ENCODE measurements around the gene OGFR. TPM values are rescaled to one million over a fixed set of nuclear protein-coding genes. Genes with fewer than 3 reads are reported as not detected.

OGFR gene
- total RNA-seq, 1 experiment from 2014 or later = 31.0 TPM

DNA sequence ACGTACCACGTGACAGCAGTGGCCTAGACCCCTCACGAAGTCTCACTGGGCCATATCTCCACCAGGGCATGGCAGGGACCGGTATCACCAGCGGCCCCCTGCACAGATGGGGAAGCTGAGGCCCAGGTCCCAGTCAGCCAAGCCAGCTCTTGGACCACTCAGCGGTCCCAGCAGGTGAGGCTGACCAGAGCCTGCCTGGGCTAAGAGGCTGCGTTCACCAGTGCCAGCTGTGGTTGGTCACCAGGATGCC is 11.0 kb upstream of the OGFR start:
- ChIA-PET POLR2A (interaction anchor here (0.7 to 4.2 kb wide), 20 partner anchors 12 to 727 kb away, joined by 3 to 44 read pairs (median 6); partner anchors contain the start of genes DIDO1, GID8, OGFR and RPS21), CTCF (interaction anchor here (1.0 to 7.8 kb wide), 5 partner anchors 14 to 403 kb away, joined by 3 to 85 read pairs (median 5); no protein-coding TSS in a partner anchor)
- BruUV-seq (replicated peaks) = no TSS peak
- TF ChIP-seq CTCF (IDR thresholded peaks at IDR 0.05; ENCODE audit: unreplicated experiment) = no peak
- intact Hi-C loops (cut with micrococcal nuclease) = loop anchor here (2.0 kb wide), 1 partner anchor 491 kb away; the partner anchor contains the start of gene ADRM1
- Mint-ChIP-seq H3K36me3 (ENCODE audit: insufficient read depth, unreplicated experiment) (peaks cover 6% of the 10 kb centered on the region), H3K27ac (ENCODE audit: low read depth, unreplicated experiment) (peak overlapping the region; percentile 87), H3K9me3 (ENCODE audit: unreplicated experiment) (no peaks in the 10 kb centered on the region), H3K4me3 (ENCODE audit: unreplicated experiment) (peak overlapping the region; percentile 76), H3K27me3 (ENCODE audit: insufficient read depth, unreplicated experiment) (no peaks in the 10 kb centered on the region), H3K4me1 (ENCODE audit: insufficient read depth, unreplicated experiment) (peaks cover 17% of the 10 kb centered on the region)
- no peak for DNase-seq (ENCODE audit: unreplicated experiment)

DNA sequence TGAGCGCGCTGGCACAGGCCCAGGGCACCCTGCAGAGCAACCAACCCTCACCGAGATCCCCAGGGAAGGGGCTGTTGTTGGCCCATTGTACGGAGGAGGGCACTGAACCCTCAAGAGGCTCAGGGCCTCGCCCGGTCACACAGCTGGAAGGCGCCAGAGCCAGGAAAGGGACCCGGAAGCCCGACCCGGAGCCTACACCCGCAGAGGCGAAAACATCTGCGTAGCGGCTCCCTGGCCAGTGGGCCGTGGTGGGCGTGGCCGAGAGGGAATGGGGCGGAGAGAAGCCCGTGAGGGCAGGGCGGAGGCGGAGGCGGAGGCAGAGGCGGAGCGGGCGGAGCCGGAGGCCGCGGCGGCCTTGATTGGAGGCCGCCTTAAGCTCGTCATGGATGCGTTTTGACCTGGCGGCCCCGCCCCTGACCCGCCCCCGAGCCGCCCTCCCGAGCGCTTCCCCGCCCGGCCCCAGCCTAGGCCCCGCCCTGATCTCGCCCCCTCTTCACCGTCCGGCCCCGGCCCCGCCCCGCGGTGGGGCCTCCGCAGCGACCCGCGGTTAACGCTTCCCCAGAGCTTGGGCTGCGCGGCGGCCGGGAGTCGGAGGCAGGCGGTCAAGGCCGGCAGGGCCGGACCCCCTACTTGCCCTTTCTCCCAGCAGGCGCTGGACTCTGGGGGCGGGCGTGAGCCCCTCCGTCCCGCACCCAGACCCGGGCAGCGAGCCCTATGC is 10.5 kb upstream of the OGFR start:
- Mint-ChIP-seq H3K4me3 (ENCODE audit: unreplicated experiment) (peak overlapping the region; percentile 76), H3K4me1 (ENCODE audit: insufficient read depth, unreplicated experiment) (peaks cover 17% of the 10 kb centered on the region), H3K9me3 (ENCODE audit: unreplicated experiment) (no peaks in the 10 kb centered on the region), H3K36me3 (ENCODE audit: insufficient read depth, unreplicated experiment) (peaks cover 11% of the 10 kb centered on the region), H3K27me3 (ENCODE audit: insufficient read depth, unreplicated experiment) (no peaks in the 10 kb centered on the region), H3K27ac (ENCODE audit: low read depth, unreplicated experiment) (peak overlapping the region; percentile 87)
- intact Hi-C loops (cut with micrococcal nuclease) = loop anchor here (2.0 kb wide), 1 partner anchor 491 kb away; the partner anchor contains the start of gene ADRM1
- ChIA-PET POLR2A (interaction anchor here (0.7 to 4.2 kb wide), 33 partner anchors 11 to 728 kb away, joined by 3 to 44 read pairs (median 5); partner anchors contain the start of genes DIDO1, GID8, OGFR and RPS21), CTCF (interaction anchor here (0.6 to 7.8 kb wide), 10 partner anchors 10 to 479 kb away, joined by 3 to 85 read pairs (median 4); no protein-coding TSS in a partner anchor)
- peak; percentile 94 for DNase-seq (ENCODE audit: unreplicated experiment)
- TF ChIP-seq CTCF (IDR thresholded peaks at IDR 0.05; ENCODE audit: unreplicated experiment) = no peak
- BruUV-seq (replicated peaks) = no TSS peak

GRCh38 chr20:62795023-62795761 is 9.4 kb upstream of the OGFR start:
- Mint-ChIP-seq H3K27me3 (ENCODE audit: insufficient read depth, unreplicated experiment) (no peaks in the 10 kb centered on the region), H3K36me3 (ENCODE audit: insufficient read depth, unreplicated experiment) (peaks cover 17% of the 10 kb centered on the region), H3K4me1 (ENCODE audit: insufficient read depth, unreplicated experiment) (peaks cover 17% of the 10 kb centered on the region), H3K27ac (ENCODE audit: low read depth, unreplicated experiment) (no peak overlapping the region), H3K4me3 (ENCODE audit: unreplicated experiment) (peak overlapping the region; percentile 76), H3K9me3 (ENCODE audit: unreplicated experiment) (no peaks in the 10 kb centered on the region)
- POLR2A ChIA-PET = interaction anchor here (0.8 to 4.2 kb wide), 30 partner anchors 10 to 432 kb away, joined by 3 to 44 read pairs (median 6); partner anchors contain the start of genes DIDO1, GID8, OGFR and RPS21
- DNase-seq (ENCODE audit: unreplicated experiment) = peak; percentile 57
- CTCF ChIA-PET = interaction anchor here (0.7 to 7.8 kb wide), 6 partner anchors 9 to 92 kb away, joined by 3 to 85 read pairs (median 4); no protein-coding TSS in a partner anchor
- no peak for TF ChIP-seq CTCF (IDR thresholded peaks at IDR 0.05; ENCODE audit: unreplicated experiment)
- intact Hi-C loops (cut with micrococcal nuclease) = loop anchor here (2.0 kb wide), 1 partner anchor 492 kb away; the partner anchor contains the start of gene ADRM1
- no TSS peak for BruUV-seq (replicated peaks)
